HG02973 (cell line): ENCODE measurements around the gene NUAK1.
"Not testable (repeated sequence)": the region's sequence is repeated elsewhere in the genome, so short reads cannot be mapped to it uniquely, and the experiment has no call there.

Source experiments
- ATAC-seq: cut with Tn5 transposase; IDR thresholded peaks from one replicate; pipeline ENCODE4 v1.9.1; 2021; ENCODE audit warnings: moderate library complexity; ENCODE audit not compliant: unreplicated experiment

Gene NUAK1

GRCh38 chr12:106037524-106038298 lies 101.0 kb downstream of the NUAK1 start:
- ATAC-seq, result no peak

- ATAC-seq, result no peak
These were observed 103.3 kb downstream of the NUAK1 start for GRCh38 chr12:106035421-106035820.

- ATAC-seq, result no peak
These were observed 104.4 kb downstream of the NUAK1 start for GRCh38 chr12:106034316-106034715.

- no peak for ATAC-seq
These were observed 105.5 kb downstream of the NUAK1 start for GRCh38 chr12:106033161-106033675.

- no peak for ATAC-seq
These were observed 106.2 kb downstream of the NUAK1 start for GRCh38 chr12:106032623-106032925.

- ATAC-seq, result no peak
These were observed 106.8 kb downstream of the NUAK1 start for GRCh38 chr12:106031761-106032622.

GRCh38 chr12:106030210-106031071 lies 108.3 kb downstream of the NUAK1 start:
- ATAC-seq, result no peak

GRCh38 chr12:106029532-106029931 lies 109.2 kb downstream of the NUAK1 start:
- no peak for ATAC-seq

GRCh38 chr12:106027911-106028310 lies 110.8 kb downstream of the NUAK1 start:
- ATAC-seq, result no peak

GRCh38 chr12:106027286-106027685 lies 111.5 kb downstream of the NUAK1 start:
- ATAC-seq, result no peak

- ATAC-seq, result no peak
These were observed 113.6 kb downstream of the NUAK1 start for GRCh38 chr12:106025129-106025528.

- no peak for ATAC-seq
These were observed 115.7 kb downstream of the NUAK1 start for GRCh38 chr12:106023039-106023438.

- ATAC-seq, result no peak
These were observed 116.2 kb downstream of the NUAK1 start for GRCh38 chr12:106022568-106023012.

- ATAC-seq, result no peak
These were observed 117.2 kb downstream of the NUAK1 start for GRCh38 chr12:106021516-106021915.

GRCh38 chr12:106020736-106021135 lies 118.0 kb downstream of the NUAK1 start:
- no peak for ATAC-seq

GRCh38 chr12:106019144-106019543 lies 119.6 kb downstream of the NUAK1 start:
- no peak for ATAC-seq

GRCh38 chr12:106018286-106018685 lies 120.5 kb downstream of the NUAK1 start:
- ATAC-seq, result no peak

- ATAC-seq, result not testable (repeated sequence)
These were observed 122.0 kb downstream of the NUAK1 start for GRCh38 chr12:106016601-106017278.

- ATAC-seq, result no peak
These were observed 123.1 kb downstream of the NUAK1 start for GRCh38 chr12:106015646-106016045.

GRCh38 chr12:106013941-106014340 lies 124.8 kb downstream of the NUAK1 start:
- no peak for ATAC-seq
